Stimulated activated CD8-positive, alpha-beta memory T cell treated with anti-CD3 and anti-CD28 coated beads, Interleukin-12 subunit alpha, Interleukin-12 subunit beta, amount 100 ng/mL, for 4 hours (primary cell): Measurements from ENCODE around the gene GRID1.

Source experiments
- DNase-seq: peaks from one replicate; pipeline ENCODE4 v3.0.0-alpha.2; 2020; ENCODE audit warnings: low read depth

Gene GRID1

GRCh38 chr10:86209726-86210125, 156.9 kb downstream of the GRID1 start:
- DNase-seq = no peak

DNA sequence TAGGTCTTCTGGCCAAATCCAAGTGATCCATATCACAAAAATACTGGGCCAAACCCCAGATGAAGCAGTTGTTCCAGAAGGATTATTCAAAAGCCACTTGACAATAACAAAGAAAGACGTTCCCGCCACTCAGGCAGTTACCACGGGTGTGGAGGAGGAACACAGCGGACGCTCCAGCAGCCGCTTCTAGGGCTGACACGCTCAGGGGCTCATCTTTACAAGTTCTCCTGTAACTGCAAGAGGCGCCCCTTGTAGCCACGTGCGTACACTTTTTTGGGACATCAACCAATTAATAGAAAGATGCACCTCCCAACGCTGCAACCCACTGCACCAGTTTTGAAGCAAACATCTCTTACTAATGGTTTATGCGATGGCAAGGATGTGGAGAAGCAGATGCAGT, 159.4 kb downstream of the GRID1 start:
- no peak for DNase-seq

GRCh38 chr10:86206240-86206579, 160.4 kb downstream of the GRID1 start:
- DNase-seq = no peak

- no peak for DNase-seq
Measured at GRCh38 chr10:86205306-86206239, 161.0 kb downstream of the GRID1 start.

DNA sequence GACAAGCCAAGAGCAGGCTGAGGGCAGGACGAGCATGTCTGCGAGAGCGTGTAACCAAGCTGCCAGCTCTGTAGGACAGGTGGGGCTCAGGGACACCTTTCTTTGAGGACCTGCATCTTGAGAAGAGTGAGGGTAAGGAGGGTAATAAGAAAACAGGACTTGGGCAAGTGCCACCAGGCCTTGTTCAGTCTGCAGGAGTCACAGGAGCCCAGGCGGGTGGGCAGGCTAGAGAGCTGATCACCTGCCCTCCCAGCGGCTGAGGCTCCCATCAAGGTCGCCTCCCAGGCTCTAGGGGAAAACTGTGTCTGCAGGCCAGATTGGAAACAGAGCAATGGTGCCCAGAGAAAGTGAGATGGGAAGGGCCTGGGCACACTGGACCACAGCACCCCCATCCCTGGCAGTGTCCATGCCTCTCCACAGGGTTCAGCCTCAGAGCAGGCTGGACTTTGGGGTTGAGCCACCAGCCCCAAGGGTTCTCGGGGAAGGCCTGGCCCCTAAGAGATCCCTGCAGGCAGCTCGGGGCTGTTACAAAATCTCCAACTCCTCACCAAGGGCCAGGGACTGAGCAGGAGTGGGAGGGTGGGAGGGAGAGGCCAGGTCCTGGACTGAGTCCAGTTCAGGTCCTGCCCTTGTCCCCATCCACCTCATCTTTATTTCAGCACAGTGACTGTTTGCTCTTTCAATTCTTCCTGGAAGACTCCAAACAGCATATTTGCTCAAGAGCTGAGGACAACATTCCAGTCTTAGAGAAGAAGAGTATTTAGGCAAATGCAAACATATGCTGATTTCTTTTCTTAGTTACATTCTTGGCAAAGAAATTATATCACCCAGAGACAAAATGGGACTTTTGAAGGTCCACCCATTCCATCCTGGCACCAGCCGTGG, 161.9 kb downstream of the GRID1 start:
- DNase-seq = no peak

DNA sequence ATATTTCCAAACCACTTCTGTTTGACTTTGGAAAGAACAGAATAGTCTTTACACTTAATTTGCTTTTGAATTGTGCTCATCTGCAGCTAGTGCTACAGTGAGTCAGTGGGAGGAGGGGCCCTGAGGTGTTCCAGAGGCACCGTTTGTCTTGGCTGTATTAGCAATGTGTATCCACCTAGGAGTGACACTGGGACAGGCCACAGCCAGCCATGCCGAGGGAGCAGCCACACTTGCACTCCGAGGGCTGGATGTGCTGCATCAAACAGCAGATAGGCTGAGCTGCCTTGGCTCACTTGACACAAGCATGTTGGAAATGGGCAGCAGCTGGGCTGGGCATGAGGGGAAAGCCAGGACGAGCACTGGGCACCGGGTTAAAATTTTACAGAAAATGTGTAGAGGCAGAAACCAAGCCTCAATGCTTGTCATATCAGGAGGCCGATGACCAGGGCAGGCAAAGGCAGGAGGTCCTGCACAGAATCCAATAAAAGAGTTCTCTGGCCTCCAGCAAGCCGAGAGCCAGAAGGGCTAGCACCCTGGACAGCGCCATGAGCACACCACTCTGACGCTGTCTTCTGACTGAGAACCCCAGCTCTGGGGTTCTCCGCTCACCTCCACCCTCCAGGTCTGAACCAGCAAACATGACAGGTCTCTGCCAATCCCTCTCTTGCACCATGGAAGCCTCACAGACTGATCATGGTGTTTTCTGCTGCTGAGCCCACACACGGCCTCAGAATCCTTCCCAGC, 163.3 kb downstream of the GRID1 start:
- DNase-seq = no peak

- DNase-seq = no peak
Measured at GRCh38 chr10:86202226-86202735, 164.3 kb downstream of the GRID1 start.

DNA sequence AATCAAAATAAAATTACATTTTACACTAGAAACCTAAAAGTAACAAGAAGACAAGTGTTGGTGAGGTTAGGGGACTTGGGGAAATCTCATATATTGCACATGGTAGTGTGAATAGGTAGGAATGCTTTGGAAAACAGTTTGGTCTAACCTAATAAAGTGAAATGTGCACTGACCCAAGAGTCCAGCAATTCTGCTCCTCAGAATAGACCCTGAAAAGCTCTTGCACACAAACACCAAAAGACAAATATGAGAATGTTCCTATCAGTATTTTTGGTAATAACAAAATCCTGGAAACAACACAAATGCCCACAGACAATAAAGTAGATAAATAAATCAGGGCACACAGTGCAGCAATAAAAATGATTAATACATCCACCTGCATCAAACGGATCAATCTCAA, 165.7 kb downstream of the GRID1 start:
- no peak for DNase-seq

DNA sequence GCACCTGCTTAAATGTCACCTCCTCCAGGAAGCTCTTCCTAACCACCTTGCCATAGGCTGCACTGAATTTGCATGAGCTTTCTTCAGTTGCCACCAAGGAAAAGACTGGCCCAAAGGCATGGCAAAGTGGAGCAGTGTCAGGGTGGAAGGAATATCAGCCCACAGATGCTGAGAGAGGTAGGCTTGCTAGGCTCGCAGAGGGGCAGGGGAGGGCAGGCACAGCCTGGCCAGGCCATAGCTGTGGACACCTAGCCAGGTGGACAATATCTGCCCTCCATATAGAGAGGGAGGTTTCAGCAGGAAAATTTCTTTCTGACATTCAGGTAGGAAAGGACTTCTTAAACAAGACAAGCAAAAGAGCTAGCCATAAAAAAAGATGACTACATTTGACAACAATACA, 166.3 kb downstream of the GRID1 start:
- no peak for DNase-seq

GRCh38 chr10:86199041-86199440, 167.6 kb downstream of the GRID1 start:
- no peak for DNase-seq

GRCh38 chr10:86198271-86198670, 168.3 kb downstream of the GRID1 start:
- no peak for DNase-seq

DNA sequence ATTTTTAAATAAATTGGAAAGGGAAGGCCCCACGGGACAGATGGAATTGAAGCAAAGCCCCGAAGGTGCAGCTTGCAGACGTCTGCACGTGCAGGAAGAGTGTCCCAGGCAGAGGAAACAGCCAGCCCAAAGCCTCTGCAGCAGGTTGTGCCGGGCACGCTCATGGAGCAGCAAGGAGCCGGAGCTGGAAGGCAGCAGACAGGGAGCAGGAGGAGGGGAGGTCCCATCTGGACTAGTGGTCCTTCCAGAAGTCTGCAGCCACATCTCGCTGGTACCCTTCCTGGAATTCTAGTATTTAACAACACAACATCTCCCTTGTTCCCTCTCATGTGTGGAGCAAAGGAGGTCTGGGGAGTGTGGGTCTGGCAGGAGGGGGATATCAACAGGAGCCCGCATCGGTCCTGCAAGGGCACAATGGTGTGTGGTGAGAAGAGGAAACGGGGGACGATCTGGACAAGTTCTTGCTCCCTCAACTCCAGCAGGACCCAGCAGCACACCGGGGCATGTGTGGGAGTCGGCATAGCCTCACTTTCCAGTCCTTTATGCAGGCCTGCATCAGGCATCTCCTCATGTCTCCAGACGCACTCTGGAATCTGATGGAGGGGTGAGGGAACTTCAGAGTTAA, 169.3 kb downstream of the GRID1 start:
- no peak for DNase-seq

GRCh38 chr10:86195521-86196157, 171.0 kb downstream of the GRID1 start:
- DNase-seq = no peak

DNA sequence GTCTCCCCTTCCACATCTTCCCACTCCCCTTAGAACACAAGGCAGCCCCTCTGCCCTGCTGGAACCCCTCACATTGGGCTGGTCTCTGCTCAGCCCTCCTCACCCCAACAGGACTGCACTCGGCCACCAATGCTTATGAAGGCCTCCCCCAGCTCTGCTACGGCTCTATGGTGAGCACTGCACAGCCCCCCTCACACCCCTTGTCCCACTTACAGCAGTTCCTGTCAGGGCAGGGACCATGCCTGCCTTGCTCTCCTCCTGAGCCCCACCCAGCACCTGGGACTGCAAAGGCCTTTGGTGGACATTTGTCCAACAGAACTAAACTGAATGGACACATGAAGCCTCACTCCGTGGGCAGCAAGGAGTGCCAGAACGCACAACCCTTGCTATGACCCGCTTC, 171.9 kb downstream of the GRID1 start:
- no peak for DNase-seq

- no peak for DNase-seq
Measured at GRCh38 chr10:86193841-86194240, 172.8 kb downstream of the GRID1 start.

GRCh38 chr10:86192691-86193090, 173.9 kb downstream of the GRID1 start:
- DNase-seq = no peak

GRCh38 chr10:86192147-86192546, 174.4 kb downstream of the GRID1 start:
- no peak for DNase-seq

- DNase-seq = no peak
Measured at GRCh38 chr10:86191686-86192085, 174.9 kb downstream of the GRID1 start.

- no peak for DNase-seq
Measured at GRCh38 chr10:86191166-86191565, 175.4 kb downstream of the GRID1 start.

GRCh38 chr10:86190291-86190690, 176.3 kb downstream of the GRID1 start:
- no peak for DNase-seq

GRCh38 chr10:86189891-86190290, 176.7 kb downstream of the GRID1 start:
- DNase-seq = no peak
